22Rv1 (cell line): ENCODE measurements around the gene SARS1.

ENCODE experiments used
- ZFX ChIP-seq: fragments of 450-650 bp; IDR thresholded peaks from 2 replicates; pipeline ENCODE4 v1.6.1; 2017; ENCODE audit warnings: antibody characterized with exemption, borderline replicate concordance
- TF ChIP-seq, protein P1 (sequence below): fragments of 450-650 bp; IDR thresholded peaks from 2 replicates; pipeline ENCODE4 v1.5.1; 2017; ENCODE audit warnings: mild to moderate bottlenecking

GRCh38 chr1:109235137-109235536 lies 21.4 kb downstream of the SARS1 start:
- TF ChIP-seq, protein P1, sequence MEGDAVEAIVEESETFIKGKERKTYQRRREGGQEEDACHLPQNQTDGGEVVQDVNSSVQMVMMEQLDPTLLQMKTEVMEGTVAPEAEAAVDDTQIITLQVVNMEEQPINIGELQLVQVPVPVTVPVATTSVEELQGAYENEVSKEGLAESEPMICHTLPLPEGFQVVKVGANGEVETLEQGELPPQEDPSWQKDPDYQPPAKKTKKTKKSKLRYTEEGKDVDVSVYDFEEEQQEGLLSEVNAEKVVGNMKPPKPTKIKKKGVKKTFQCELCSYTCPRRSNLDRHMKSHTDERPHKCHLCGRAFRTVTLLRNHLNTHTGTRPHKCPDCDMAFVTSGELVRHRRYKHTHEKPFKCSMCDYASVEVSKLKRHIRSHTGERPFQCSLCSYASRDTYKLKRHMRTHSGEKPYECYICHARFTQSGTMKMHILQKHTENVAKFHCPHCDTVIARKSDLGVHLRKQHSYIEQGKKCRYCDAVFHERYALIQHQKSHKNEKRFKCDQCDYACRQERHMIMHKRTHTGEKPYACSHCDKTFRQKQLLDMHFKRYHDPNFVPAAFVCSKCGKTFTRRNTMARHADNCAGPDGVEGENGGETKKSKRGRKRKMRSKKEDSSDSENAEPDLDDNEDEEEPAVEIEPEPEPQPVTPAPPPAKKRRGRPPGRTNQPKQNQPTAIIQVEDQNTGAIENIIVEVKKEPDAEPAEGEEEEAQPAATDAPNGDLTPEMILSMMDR = no peak
- TF ChIP-seq ZFX = no peak
